Activated CD8-positive, alpha-beta memory T cell treated with anti-CD3 and anti-CD28 coated beads for 48 hours (primary cell): Measurements from ENCODE around the gene ATRX.
"Not testable (repeated sequence)": the region's sequence is repeated elsewhere in the genome, so short reads cannot be mapped to it uniquely, and the experiment has no call there.

Experiments
- DNase-seq, 3 experiments: peaks; one replicate each; pipeline ENCODE4 v3.0.0-alpha.2; 2020; ENCODE audit warnings: low read depth in 2 of 3, low spot score in 2 of 3

Gene ATRX

DNA sequence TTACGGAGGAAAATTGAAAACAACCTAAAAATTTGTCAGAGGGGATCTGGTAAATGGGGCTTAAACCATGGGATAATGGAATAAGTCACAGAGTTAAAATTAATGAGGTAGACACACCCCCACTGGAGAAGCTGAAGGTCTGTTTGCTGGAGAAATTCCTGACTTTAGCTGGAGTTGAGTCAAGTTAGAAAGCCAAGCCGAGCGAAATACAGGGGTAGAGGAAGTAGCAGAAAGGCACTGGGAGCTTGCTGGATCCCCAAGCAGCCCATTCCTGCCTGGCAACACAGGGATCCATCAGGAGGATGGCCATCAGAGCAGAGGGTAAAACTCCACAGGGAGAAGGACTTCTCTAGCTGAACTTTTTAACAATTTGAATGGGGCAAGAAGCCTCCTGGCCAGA is 163.8 kb downstream of the ATRX start:
- DNase-seq: no peak

DNA sequence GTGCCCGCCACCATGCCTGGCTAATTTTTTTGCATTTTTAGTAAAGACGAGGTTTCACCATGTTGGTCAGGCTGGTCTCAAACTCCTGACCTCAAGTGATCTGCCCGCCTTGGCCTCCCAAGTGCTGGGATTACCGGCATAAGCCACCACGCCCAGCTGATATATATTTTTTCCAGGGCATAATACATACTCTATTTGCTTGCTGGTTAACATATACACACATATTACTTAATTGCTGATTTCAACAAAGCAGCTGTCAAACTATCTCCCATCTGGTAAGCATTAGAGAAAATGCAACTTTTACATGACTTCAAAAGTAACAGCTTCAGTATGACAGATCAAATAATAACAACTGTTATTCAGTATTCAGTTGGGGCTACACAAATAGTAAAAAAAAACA is 164.6 kb downstream of the ATRX start:
- DNase-seq: not testable (repeated sequence)

DNA sequence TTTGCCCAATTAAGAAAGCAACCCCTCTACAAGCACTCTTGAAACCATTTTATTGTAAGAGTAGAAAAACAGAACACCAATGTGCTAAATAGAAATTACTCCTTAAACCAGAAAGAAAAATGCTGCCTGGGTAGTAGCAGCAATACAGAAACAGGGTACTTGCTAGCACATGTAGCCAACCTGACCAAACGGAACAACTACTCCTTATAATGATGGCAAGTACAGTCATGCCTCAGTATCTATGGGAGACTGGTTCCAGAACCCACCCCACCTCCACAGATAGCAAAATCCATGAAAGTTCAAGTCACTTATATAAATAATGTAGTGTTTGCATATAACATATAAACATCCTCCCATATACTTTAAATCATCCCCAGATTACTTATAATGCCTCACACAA is 168.8 kb downstream of the ATRX start:
- DNase-seq: no peak

DNA sequence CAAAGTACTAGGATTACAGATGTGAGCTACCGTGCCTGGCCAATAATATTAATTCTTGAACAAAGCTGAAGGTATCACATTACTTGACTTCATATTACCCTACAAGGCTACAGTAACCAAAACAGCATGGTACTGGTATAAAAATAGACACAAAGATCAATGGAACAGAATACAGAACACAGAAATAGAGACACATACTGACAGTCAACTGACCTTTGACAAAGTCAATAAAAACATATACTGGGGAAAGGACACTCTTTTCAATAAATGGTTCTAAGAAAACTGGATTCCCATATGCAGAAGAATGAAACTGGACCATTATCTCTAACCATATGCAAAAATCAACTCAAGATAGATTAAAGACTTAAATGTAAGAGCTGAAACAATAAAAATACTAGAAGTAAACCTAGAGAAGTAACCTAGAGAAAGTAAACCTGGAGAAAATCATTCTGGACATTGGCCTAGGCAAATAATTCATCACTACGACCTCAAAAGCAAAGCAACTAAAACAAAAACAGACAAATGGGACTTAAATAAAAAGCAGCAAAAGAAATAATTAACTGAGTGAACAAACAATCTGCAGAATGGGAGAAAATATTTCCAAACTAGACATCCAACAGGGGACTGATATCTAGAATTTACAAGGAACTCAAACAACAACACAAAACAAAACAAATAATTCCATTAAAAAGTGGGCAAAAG is 182.2 kb downstream of the ATRX start:
- no peak for DNase-seq

DNA sequence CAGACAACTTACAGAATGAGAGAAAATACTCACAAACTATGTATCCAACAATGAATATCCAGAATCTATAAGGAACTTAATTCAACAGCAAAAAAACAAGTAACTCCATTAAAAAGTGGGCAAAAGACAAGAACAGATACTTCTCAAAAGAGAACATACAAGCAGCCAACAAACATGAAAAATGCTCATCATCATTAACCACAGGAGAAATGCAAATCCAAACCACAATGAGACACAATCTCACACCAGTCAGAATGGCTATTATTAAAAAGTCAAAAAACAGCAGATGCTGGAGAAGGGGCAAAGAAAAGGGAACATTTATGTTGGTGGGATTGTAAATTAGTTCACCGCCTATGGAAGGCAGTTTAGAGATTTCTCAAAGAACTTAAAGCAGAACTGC is 188.5 kb downstream of the ATRX start:
- no peak for DNase-seq

DNA sequence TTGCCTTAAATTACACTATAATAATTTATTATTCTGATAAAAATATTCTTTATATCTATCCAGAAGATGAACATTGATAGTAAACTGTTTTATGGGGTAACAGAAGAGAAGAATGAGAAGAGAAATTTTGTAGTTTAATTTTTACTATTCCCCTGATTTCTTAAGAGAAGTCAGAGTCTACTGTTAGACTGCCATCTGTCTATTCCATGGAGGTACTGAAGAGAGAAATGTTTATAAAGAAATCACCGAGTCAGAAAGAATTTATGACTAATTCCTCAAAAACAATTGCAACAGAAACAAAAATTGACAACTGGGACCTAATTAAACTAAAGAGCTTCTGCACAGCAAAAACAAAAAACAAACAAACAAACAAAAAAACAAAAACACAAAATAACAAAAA is 188.9 kb downstream of the ATRX start:
- DNase-seq: no peak

DNA sequence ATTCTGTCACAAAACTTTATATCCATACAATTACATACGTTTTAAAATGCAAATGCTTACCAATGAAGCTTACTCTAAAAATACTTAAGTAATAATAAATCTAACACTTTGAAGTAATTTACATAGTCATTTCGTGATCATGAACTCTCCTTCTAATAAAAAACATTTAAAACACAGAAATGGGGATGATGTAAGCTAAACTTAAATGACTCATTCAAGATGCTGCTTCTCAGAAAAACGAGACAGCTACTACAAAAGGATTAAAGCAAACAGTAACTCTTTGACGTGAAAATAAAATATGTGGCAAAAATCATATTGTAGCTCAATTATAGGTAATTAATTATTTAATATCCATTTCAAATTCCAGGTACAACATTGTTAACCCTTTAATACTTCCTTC is 190.2 kb downstream of the ATRX start:
- DNase-seq: no peak

DNA sequence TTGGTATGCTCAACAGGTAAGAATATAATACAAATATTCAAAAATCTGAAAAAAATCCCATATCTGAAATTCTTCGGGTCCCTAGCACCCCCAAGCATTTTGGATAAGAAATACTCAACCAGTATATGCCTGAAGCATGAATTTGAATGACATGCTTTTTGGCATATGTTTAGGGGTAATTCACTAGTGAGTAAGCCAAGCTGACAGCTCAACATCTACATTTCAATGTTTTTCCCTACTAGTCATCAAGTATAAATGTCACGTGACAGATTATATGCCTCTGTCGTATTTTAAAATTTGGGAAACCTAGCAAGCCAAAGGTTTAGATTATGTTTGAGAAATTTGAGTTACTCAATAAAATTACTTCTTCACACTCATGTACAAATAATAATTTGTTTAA is 213.7 kb downstream of the ATRX start:
- no peak for DNase-seq

DNA sequence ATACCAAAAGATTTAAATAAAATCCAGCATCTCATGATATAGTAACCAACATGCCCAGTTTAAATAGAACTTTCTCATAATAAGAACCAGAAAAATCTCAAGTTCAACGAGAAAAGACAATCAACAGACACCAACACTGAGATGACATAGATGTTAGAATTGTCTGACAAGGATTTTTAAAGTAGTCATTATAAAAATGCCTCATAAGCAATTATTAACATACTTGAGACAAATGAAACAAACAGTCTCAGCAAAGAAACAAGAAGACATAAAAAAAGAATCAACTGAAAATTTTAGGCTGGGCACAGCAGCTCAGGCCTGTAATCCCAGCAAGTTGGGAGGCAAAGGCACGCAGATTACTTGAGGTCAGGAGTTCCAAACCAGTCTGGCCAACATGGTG is 220.7 kb downstream of the ATRX start:
- no peak for DNase-seq

DNA sequence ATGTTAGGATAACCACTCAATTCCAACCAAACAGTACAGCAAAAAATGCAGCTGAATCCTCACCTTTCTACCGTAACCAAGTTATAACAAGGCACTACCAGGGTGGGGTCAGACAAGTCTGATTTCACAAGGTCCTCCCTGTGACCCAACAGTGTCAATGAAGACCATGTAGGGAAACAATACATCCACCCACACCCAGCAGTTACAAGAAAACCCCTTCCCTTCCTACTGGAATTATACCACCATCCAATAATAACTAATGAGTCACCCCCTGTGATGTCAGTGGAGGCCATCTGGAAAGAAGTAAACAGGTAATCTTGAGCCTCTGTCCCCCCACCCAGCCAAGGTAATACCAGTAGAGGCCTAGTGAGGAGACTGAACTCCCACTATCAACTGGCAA is 221.2 kb downstream of the ATRX start:
- no peak for DNase-seq

DNA sequence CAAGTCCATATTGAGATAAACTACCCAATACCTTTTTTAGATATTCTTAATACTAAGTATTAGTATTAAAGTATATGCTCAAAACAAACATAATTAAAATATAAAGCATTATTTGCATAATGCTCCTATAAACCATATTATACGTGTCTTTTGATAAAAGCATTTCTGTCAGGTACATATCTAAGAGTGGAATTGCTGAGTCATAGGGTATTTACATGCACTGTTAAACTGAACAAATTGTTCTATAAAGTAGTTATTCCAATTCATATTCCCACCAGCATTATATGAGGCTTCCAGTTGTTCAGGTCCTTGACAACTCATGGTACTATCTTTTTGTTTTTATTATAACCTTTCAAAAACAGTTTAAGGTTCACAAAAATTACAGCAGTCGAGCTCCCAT is 224.6 kb downstream of the ATRX start:
- no peak for DNase-seq

DNA sequence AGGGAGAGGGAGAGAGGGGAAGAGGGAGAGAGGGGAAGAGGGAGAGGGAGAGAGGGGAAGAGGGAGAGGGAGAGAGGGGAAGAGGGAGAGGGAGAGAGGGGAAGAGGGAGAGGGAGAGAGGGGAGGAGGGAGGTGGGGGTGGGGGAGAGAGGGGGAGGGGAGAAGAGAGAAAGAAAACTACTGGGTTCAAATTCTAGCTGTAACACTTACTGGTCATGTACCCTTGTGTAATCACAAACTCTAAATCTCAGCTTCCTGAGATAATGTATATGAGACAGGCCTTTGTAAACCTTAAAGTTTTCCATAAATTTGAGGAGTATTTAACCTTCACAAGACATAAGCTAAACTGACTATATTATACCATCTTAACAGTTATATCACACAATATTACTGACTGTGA is 229.7 kb downstream of the ATRX start:
- DNase-seq: no peak

DNA sequence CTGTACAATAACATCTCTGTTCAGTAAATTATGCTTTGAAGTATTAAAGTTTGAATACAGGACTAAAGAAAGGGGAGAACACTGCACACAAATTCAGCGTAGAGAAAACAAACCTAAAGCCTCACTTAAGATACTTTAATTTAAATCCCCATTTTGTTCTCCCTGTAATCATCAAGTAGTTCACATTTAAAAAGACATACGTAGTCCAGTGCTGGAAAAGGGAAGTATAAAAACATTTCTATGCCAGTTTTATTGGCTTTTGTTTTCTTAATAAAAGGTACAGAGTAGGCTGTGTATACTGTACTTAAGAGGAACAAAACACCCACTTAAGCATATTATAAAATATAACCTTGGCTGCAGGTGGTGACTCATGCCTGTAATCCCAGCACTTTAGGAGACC is 237.3 kb downstream of the ATRX start:
- DNase-seq: no peak

DNA sequence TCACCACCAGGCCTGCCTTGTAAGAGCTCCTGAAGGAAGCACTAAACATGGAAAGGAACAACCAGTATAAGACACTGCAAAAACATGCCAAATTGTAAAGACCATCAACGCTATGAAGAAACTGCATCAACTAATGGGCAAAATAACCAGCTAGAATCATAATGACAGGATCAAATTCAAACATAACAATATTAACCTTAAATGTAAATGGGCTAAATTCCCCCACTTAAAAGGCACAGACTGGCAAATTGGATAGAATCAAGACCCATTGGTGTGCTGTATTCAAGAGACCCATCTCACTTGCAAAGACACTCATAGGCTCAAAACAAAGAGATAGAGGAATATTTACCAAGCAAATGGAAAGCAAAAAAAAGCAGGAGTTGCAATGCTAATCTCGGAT is 246.2 kb downstream of the ATRX start:
- DNase-seq: not testable (repeated sequence)

DNA sequence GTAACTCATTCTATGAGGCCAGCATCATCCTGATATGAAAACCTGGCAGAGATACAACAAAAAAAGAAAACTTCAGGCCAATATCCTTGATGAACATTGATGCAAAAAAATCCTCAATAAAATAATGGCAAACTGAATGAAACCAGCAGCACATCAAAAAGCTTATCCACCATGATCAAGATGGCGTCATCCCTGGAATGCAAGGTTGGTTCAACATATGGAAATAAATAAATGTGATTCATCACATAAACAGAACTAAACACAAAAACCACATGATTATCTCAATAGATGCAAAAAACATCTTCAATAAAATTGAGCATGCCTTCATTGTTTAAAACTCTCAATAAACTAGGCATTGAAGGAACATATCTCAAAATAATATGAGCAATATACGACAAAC is 254.8 kb downstream of the ATRX start:
- not testable (repeated sequence) for DNase-seq

DNA sequence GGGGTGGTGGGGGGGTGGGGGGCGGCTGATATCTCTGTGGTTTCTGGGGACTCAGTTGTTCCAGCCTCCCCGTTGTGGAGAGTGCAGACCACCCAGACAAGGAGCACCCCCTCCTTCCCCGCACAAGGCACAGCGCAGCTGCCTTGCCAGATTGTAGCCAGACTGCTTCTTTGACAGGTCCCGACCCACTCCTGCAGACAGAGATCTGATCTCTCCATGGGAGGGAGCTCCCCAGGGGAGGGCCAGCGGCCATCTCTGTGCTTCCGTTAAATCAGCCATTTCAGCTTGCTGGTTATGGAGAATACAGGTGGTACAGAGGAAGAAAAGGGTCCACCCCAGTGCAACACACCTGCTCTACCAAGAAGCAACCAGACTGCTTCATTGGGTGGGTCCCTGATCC is 258.0 kb downstream of the ATRX start:
- no peak for DNase-seq

DNA sequence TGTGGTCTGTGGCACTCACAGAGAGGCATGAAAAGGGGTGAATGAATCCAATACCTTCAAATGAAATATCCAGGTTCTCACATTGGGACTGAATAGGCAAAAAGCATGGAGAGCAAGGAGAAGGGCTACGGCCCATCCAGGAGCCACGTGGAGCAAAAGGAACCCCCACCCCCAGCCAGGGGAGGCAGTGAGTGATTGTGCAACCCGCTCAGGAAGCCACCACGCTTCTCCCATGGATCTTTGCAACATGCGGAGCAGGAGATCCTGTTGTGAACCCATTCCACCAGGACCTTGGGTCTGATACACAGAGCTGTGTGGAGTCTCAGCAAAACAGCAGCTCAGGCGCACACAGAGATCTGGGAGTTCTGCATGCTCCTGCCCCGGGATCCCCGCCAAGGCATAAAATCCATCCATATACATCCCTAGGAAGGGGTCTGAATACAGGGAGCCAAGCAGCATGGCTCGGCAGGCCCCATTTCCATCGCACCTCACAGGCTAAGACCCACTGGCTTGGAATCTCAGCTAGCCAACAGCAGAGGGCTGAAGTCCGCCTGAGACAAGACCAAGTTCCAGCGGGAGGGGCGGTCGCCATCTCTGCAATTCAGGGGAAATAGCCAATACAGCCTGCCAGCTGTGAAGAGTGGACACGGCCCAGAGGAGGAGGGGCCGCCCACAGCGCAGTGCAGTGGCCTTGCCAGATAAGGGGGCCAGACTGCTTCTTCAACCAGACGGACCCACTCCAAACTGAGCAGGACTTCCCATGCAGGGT is 258.6 kb downstream of the ATRX start:
- no peak for DNase-seq

DNA sequence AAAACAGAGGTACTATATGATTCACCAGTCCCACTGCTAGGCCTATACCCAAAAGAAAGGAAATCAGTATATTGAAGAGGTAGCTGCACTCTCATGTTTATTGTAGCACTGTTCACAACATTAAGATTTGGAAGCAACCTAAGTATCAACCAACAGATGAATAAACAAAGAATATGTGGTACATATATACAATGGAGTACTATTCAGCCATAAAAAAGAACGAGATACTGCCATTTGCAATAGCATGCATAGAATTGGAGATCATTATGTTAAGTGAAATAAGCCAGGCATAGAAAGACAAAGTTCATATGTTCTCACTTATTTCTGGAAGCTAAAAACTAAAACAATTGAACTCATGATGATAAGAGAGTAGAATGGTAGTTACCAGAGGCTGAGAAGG is 266.3 kb downstream of the ATRX start:
- DNase-seq: no peak

DNA sequence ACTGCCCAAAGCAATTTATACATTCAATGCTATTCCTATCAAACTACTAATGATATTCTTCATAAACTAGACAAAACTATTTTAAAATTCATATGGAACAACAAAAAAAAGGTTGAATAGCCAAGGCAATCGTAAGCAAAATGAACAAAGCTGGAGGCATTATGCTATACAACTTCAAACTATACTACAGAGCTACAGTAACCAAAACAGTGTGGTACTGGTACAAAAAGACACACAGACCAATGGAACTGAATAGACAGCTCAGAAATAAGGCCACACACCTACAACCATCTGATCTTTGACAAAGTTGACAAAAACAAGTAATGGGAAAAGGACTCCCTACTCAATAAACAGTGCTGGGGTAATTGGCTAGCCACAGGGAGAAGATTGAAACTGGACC is 271.8 kb downstream of the ATRX start:
- DNase-seq: no peak

DNA sequence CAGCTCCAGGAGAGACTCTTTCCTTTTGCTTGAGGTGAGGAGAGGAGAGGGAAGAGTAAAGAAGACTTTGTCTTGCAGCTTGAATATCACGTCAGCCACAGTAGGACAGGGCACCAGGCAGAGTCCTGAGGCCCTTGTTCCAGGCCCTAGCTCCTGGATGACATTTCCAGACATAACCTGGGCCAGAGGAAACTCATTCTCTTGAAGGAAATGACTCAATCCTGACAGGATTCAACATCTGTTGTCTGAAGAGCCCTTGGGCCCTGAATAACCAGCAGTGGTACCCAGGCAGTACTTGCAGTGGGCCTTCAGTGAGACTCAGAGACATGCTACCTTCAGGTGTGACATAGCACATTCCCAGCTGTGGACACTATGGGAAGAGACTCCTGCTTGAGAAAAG is 276.0 kb downstream of the ATRX start:
- no peak for DNase-seq

DNA sequence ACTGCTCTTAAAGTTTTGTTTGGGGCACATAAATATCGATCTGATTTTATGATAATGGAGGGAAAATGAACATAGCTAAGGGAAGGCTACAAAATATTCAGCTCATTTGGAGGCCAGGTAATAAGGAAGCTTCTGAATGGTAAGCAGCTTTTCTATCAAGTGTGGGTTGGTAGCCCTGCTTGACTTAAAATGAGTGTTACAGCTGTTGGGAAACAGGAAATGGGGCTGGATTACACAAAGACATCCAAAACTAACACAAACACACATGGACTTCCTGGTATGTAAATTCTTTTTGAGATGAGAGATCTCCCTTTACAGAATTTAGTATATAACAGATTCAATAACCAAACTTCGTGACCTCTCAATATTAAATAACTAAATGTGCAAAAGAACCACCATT is 280.8 kb downstream of the ATRX start:
- no peak for DNase-seq

DNA sequence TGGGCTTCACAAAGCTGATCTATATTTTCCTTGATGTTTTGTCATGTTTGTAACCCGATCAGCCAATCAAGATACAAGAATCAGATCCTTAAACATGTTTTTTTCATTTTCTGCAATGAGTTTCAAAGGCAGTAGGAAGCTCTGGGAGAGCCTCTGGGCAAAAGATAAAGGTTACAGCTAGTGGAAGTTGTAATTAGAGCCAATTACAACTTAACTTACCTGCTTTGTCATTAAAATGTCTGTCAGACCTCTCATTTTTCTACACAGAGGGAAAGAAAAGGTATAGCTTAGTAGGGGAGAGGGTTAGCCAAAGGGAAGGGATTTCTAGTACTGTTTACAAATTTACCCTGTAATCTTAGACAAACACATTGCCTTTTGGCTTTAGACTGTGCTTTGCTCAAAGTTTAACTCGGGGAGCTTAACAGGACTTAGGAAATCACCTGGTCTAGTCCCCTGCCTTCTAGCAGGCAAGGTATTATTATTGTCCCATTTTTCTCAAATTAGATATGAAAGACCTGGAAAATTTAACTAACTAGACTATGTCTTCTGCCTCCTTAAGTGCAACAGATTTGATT is 283.0 kb downstream of the ATRX start:
- DNase-seq: no peak

DNA sequence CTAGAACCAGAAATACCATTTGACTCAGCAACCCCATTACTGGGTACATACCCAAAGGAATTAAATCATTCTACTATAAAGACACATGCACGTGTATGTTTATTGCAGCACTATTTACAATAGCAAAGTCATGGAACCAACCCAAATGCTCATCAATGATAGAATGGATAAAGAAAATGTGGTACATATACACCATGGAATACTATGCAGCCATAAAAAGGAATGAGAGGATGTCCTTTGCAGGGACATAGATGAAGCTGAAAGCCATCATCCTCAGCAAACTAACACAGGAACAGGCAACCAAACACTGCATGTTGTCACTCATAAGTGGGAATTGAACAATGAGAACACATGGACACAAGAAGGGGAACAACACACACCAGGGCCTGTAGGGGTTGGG is 285.9 kb downstream of the ATRX start:
- DNase-seq: not testable (repeated sequence)
